Measurements from ENCODE around the gene TMEM187. TPM values are rescaled to one million over a fixed set of nuclear protein-coding genes. Genes with fewer than 3 reads are reported as not detected.
"Not testable (repeated sequence)": the region's sequence is repeated elsewhere in the genome, so short reads cannot be mapped to it uniquely, and the experiment has no call there.

The TMEM187 gene
- total and polyA plus RNA-seq, 7 donors, result 3.5 to 9.3 (median 3.8) TPM

DNA sequence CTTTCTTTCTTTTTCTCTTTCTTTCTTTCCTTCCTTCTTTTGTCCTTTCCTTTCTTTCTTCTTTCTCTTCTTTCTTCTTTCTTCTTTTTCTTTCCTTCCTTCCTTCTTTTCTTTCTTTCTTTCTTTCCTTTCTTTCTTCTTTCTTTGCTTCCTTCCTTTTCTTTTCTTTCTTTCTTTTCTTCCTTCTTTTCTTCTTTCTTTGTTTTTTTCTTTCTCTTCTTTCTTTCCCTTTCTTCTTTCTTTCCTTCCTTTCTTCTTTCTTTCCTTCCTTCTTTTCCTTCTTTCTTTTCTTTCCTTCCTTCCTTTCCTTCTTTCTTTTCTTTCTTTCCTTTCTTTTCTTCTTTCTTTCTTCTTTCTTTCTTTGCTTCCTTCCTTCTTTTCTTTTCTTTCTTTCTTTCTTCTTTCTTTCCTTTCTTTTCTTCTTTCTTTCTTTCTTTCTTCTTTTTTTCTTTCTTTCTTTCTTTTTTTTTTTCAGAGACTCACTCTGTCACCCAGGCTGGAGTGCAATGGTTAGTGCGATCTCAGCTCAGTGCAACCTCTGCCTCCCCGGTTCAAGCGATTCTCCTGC, 18.5 kb downstream of the TMEM187 start:
- no peaks in the 10 kb centered on the region for H3K4me1 ChIP-seq
- WGBS, 2 donors, result 96 to 97% methylated on average over 3 of the region's 3 CpGs
- no peak overlapping the region for H3K4me3 ChIP-seq
- H3K27me3 ChIP-seq, result no peaks in the 10 kb centered on the region
- no peaks in the 10 kb centered on the region for H3K36me3 ChIP-seq
- H3K9me3 ChIP-seq, result no peaks in the 10 kb centered on the region
- H3K27ac ChIP-seq, result no peak overlapping the region
- TF ChIP-seq, protein P1, sequence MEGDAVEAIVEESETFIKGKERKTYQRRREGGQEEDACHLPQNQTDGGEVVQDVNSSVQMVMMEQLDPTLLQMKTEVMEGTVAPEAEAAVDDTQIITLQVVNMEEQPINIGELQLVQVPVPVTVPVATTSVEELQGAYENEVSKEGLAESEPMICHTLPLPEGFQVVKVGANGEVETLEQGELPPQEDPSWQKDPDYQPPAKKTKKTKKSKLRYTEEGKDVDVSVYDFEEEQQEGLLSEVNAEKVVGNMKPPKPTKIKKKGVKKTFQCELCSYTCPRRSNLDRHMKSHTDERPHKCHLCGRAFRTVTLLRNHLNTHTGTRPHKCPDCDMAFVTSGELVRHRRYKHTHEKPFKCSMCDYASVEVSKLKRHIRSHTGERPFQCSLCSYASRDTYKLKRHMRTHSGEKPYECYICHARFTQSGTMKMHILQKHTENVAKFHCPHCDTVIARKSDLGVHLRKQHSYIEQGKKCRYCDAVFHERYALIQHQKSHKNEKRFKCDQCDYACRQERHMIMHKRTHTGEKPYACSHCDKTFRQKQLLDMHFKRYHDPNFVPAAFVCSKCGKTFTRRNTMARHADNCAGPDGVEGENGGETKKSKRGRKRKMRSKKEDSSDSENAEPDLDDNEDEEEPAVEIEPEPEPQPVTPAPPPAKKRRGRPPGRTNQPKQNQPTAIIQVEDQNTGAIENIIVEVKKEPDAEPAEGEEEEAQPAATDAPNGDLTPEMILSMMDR (IDR thresholded peaks at IDR 0.05), result no peak
- no peak for TF ChIP-seq POLR2A (IDR thresholded peaks at IDR 0.05)
- no peak for TF ChIP-seq POLR2AphosphoS5 (IDR thresholded peaks at IDR 0.05)
- no peak for TF ChIP-seq EP300 (IDR thresholded peaks at IDR 0.05)
- intact Hi-C loops (cut with DNase I), result no loop called here
- no peak for DNase-seq

DNA sequence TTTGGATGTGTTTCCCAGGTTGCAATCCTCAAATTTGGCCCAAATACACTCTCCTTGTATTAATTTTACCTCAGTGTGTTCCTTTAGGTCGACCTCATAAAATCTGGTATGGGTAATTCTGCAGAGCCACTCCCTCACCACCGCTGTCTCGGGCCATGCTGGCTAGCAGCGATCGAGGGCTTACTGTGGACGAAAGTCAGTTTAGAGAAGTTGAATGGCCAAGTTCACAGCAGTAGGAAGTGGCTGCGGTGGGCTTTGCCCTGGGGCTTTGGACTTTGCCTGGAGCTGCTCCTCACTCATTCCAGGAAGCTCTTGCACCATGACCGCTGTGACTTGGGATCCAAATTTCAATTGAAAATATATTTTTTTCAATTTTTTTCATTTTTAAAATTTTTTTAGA, 19.6 kb downstream of the TMEM187 start:
- H3K9me3 ChIP-seq, result no peaks in the 10 kb centered on the region
- H3K27me3 ChIP-seq, result no peaks in the 10 kb centered on the region
- no peak for TF ChIP-seq POLR2AphosphoS5 (IDR thresholded peaks at IDR 0.05)
- no peak for TF ChIP-seq EP300 (IDR thresholded peaks at IDR 0.05)
- TF ChIP-seq, protein P1 (IDR thresholded peaks at IDR 0.05), result no peak
- no peak for TF ChIP-seq POLR2A (IDR thresholded peaks at IDR 0.05)
- no peak overlapping the region for H3K4me3 ChIP-seq
- no peaks in the 10 kb centered on the region for H3K4me1 ChIP-seq
- WGBS, 2 donors, result 83 to 85% methylated on average over 8 of the region's 8 CpGs
- no peaks in the 10 kb centered on the region for H3K36me3 ChIP-seq
- no peak overlapping the region for H3K27ac ChIP-seq
- DNase-seq, result no peak
- intact Hi-C loops (cut with DNase I), result no loop called here

DNA sequence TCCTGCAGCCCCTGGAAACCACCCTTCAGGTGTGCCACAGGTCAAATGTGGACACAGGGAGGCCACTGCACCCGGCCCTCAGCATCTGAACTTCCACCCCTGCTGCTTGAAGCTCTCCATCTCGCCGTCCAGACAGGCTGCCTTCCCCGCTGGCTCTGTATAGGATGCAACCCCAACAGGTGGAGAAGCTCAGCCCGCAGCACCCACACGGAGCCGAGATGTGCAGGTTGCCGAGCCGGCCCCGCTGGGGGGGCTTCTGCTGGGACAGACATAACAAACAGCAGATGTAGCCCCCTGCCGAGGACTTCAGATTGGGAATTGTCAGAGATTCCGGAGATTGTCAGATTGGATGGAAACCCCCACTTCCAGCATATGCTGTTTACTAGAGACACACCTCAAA, 20.5 kb downstream of the TMEM187 start:
- no peak overlapping the region for H3K4me3 ChIP-seq
- WGBS, 2 donors, result 82 to 91% methylated on average over 12 of the region's 12 CpGs
- TF ChIP-seq POLR2A (IDR thresholded peaks at IDR 0.05), result no peak
- no peak for TF ChIP-seq POLR2AphosphoS5 (IDR thresholded peaks at IDR 0.05)
- TF ChIP-seq, protein P1 (IDR thresholded peaks at IDR 0.05), result no peak
- TF ChIP-seq EP300 (IDR thresholded peaks at IDR 0.05), result no peak
- no peaks in the 10 kb centered on the region for H3K9me3 ChIP-seq
- no peak overlapping the region for H3K27ac ChIP-seq
- DNase-seq, result no peak
- intact Hi-C loops (cut with DNase I), result no loop called here
- H3K4me1 ChIP-seq, result no peaks in the 10 kb centered on the region
- no peaks in the 10 kb centered on the region for H3K36me3 ChIP-seq
- H3K27me3 ChIP-seq, result no peaks in the 10 kb centered on the region

DNA sequence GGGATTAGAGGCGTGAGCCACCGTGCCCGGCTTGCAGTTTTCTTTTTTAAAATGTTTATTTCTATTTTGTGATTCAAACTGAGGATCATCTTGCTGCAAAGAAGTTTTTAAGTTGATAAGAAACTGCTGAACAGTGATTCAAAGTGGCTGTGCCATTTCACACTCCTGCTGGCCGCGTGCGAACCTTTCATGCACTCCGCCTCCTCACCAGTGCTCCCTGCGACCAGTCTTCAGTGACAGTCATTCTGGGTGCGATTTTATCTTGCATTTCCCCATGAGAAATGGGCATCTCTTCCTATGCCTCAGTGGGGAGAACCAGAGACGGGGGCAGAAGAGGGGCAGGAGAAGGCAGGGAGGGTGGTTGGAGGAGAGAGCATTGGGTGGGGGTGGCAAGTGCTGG, 21.4 kb downstream of the TMEM187 start:
- WGBS, 2 donors, result 90% methylated on average over 10 of the region's 10 CpGs
- intact Hi-C loops (cut with DNase I), result no loop called here

DNA sequence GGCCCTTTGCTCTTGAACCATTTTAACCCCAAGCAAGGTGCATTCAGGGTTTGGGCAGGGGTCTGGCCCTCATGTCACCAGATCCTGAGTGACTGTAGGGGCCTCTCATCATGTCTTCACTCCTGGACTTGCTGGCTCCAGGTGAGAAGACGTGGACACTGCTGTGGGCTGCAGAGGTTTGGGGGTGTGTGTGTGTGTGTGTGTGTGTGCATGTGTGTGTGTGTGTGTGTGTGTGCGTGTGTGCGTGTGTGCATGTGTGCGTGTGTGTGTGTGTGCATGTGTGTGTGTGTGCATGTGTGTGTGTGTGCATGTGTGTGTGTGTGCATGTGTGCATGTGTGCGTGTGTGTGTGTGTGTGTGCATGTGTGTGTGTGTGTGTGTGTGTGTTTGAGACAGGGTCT, 21.8 kb downstream of the TMEM187 start:
- WGBS, 2 donors, result 77 to 96% methylated on average over 5 of the region's 5 CpGs
- intact Hi-C loops (cut with DNase I); DNase-seq; H3K36me3 ChIP-seq; H3K27me3 ChIP-seq; H3K4me3 ChIP-seq; H3K9me3 ChIP-seq; H3K27ac ChIP-seq; H3K4me1 ChIP-seq: not testable (repeated sequence)

More for the DNA sequence above, 21.4 kb downstream of the TMEM187 start:
- Histone ChIP-seq H3K36me3 (no peaks in the 10 kb centered on the region), H3K27ac (no peak overlapping the region), H3K27me3 (no peaks in the 10 kb centered on the region), H3K4me1 (no peaks in the 10 kb centered on the region), H3K9me3 (no peaks in the 10 kb centered on the region), H3K4me3 (no peak overlapping the region)
- DNase-seq, result no peak
- no peak for TF ChIP-seq POLR2A (IDR thresholded peaks at IDR 0.05)
- TF ChIP-seq POLR2AphosphoS5 (IDR thresholded peaks at IDR 0.05), result no peak
- no peak for TF ChIP-seq EP300 (IDR thresholded peaks at IDR 0.05)
- TF ChIP-seq, protein P1 (IDR thresholded peaks at IDR 0.05), result no peak

Data from sigmoid colon (tissue), 7 donors.